ENCODE data around the gene ELP6.
"Not testable (repeated sequence)": the region's sequence is repeated elsewhere in the genome, so short reads cannot be mapped to it uniquely, and the experiment has no call there.

ELP6 gene

DNA sequence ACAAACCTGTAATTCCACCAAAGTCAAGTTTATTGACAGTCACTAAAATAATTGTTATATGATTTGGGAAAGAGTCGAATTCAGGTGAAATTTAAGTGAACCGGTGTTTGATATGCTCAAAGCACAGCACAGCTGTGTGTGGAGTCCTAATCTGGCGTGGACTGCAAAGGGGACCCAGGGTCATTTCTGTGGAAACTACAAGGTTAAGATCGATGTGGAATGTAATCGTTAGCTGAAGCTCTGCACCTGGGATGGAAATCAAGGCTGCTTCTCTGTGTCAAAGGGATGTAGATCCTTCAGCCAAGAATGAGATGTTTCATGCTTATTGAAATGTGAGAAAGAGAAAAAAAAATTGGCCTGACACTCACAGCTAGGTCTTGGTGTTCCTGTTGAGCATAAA, 1.6 kb upstream of the ELP6 start:
- H3K27ac ChIP-seq = no peak overlapping the region
- no peak for DNase-seq (ENCODE audit: low read depth, low spot score)

DNA sequence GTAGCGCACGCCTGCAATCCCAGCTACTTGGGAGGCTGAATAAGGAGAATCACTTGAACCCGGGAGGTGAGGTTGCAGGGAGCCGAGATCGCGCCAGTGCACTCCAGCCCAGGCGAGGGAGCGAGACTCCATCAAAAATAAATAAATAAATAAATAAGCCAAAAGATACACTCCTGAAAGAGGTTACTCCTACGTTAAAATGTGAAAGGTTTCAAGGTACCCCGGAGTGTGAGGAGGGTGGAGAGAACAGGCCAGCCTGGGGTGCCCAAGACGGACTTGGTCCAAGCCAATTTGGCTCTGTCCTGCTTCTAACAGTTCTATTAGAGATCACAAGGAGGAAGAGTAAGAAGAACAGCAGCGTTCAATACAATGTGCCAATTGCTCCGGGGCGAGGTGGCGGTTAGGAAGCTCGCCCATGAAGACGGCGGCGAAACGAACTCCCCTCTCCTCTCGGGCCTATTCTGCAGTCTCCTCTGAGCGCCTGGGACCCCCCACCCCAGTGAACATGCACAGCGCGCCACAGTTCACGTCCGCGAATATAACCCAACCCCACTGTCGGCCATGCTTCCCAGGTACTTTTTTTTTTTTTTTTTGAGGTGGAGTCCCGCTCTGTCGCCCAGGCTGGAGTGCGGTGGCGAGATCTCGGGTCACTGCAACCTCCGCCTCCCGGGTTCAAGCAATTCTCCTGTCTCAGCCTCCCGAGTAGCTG, 942 bp downstream of the ELP6 start:
- no peak for DNase-seq (ENCODE audit: low read depth, low spot score)
- peak overlapping the region; percentile 96 for H3K27ac ChIP-seq

DNA sequence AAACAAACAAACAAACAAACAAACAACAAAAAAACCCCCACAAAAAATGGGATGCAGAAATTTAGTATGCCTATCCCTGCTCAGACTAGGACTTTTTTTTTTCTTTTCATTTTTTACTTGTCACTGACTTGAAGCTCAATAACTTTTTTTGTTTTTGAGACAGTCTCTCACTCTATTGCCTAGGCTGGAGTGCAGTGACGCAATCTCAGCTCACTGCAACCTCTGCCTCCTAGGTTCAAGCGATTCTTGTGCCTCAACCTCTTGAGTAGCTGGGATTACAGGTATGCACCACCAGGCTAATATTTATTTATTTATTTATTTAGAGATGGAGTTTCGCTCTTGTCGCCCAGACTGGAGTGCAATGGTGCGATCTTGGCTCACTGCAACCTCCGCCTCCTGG, 8.2 kb downstream of the ELP6 start:
- not testable (repeated sequence) for DNase-seq (ENCODE audit: low read depth, low spot score); H3K27ac ChIP-seq

DNA sequence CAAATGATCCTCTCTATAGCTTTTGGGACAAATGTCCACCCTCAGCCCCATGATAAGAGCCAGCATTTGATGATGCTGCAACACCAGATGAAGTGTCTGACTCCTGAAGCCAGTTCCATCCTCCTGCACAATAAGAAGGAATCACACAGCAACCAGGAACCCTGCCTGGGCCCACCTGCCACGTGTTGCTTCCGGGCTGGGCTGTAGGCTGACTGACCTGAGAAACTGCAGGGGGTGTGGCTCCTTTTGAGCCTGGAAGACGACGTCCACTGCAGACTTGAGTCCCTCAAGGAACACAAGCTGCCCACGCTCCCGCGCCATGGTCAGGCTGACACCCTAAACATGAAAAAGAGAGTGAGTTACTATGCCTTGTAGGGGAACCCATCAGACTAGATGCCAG, 9.4 kb downstream of the ELP6 start:
- DNase-seq (ENCODE audit: low read depth, low spot score) = no peak
- H3K27ac ChIP-seq = no peak overlapping the region

DNA sequence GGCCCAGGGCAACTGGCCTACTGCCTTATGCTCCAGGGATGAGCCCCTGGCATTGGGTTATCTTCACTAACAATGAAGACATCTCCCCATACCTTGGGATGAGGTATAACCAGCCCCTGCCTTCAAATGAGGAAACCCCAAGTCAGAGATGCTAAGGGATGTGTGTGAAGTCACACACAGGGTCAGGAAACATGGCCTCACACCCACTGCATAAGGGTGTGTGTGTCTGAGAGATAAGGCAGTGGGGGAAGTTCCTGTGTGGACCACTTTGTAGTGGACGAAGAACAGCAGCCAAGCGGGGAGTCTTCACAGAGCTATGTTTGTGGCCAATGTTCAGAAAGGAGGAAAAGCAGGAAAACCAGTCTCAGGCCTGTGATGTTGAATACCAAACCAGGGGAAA, 10.5 kb downstream of the ELP6 start:
- H3K27ac ChIP-seq = no peak overlapping the region

DNA sequence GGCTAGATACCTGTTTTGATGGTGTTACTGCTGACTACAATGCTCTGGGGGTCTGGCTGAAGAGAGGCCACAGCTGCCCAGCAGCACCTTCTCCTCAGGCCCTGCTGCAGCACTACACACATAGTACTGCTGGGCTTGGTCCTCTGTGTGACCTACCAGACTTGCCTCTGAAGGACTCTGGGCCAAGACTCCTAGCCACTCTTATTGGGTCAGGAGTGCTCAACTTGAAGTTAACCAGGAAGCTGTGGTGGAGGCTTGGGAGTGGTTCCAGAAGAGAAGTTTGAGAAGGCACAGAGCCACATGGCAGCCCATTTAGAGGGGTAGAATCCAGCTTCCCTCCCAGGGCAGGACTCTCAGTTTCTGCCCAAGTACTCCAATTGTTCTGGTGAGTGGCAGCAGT, 16.6 kb downstream of the ELP6 start:
- H3K27ac ChIP-seq = no peak overlapping the region
- no peak for DNase-seq (ENCODE audit: low read depth, low spot score)

More for the DNA sequence above, 10.5 kb downstream of the ELP6 start:
- DNase-seq (ENCODE audit: low read depth, low spot score) = no peak

DNA sequence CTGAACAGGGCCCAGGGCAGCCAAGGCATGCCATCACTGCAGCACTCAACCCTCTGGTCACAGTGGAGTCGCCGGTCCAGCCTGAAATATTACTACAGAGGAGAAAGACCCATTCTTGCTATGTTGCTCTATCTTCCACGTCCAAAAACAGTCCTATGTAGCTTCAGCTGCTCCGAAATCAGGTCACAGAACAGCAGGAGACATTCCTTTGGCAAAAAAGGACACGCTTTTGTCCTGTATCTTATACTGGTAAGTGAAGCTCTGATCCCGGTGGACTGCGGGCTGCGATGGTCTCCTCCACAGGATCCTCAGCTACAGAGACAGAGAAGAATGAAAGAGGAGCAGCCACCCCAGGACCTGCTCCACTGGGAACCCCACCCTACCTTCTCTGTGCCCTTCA, 17.6 kb downstream of the ELP6 start:
- no peak for DNase-seq (ENCODE audit: low read depth, low spot score)
- H3K27ac ChIP-seq = no peak overlapping the region

DNA sequence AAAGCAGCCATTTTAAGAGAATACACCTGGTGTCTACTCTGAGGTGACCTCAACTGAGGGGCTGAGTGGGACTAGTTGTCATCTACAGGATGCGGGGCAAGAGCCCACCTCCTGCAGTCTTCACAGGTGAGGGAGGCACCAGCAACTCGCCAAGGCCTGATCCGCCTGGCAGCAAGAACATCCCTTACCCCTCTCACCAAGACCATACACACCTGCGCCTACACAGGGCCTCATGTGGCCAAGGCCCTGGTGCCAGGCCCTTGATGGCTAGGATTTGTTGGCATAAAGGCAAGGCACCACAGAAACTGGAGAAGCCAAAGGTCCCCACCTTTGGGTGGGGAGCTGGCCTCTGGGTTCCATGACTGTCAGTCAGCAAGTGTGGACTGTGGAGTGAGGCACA, 18.4 kb downstream of the ELP6 start:
- H3K27ac ChIP-seq = no peak overlapping the region
- DNase-seq (ENCODE audit: low read depth, low spot score) = no peak

DNA sequence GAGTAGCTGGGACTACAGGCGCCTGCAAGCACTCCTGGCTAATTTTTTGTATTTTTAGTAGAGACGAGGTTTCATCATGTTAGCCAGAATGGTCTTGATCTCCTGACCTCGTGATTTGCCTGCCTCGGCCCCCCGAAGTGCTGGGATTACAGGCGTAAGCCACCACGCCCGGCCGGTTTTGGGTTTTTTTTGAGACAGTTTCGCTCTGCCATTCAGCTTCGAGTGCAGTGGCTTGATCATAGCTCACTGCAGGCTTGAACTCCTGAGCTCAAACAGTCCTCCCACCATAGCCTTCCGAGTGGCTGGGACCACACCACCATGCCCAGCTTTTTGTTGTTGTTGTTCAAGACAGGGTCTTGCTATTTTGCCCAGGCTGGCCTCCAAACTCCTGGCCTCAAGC, 21.7 kb downstream of the ELP6 start:
- no peak overlapping the region for H3K27ac ChIP-seq
- no peak for DNase-seq (ENCODE audit: low read depth, low spot score)

DNA sequence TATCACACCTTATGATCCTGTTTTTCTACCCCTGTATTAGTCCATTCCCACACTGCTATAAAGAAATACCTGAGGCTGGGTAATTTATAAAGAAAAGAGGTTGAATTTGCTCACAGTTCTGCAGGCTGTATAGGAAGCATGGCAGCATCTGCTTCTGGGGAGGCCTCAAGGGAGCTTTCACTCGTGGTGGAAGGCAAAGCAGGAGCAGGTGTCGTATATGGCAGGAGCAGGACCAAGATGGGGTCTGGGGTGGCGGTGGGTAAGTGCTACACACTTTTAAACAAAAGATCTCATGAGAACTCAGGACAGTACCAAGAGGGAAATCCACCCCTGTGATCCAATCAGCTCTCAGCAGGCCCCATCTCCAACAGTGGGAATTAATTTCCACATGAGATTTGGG, 22.3 kb downstream of the ELP6 start:
- no peak overlapping the region for H3K27ac ChIP-seq
- DNase-seq (ENCODE audit: low read depth, low spot score) = no peak

DNA sequence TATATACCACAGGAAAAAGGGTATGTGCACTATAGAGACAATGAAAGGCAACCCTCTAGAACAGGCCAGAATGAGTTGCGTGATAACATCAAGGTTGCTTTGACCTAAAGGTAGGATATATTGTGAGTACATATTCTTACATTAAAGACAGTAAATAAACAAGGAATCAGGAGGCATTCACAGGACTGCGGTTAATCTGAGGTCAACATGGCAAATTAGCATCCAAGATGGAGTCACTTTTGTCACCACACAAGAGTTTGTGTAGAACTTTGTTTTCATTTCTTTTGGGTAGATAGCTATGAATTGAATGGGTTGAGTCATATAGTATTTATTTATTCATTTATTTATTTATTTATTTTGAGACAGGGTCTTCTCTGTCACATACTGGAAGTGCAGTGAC, 26.2 kb downstream of the ELP6 start:
- no peak overlapping the region for H3K27ac ChIP-seq
- DNase-seq (ENCODE audit: low read depth, low spot score) = no peak

DNA sequence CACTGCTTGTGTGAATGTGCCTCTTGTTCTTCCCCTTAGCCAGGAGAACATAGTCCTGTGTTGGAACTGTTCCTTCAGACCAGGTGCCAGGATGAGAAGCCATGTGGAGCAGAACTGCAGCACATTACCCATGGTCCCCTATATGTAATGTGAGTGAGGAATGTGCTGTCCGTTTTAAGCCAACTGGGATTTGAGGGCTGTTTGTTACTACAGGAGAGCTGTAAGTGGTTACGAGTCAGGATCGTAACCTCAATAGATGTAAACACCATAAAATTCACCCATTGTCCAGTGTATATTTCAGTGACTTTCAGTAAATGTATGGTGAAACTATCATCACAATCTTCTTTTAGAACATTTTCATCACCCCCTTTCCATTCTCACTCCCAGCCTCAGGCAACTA, 27.7 kb downstream of the ELP6 start:
- no peak for DNase-seq (ENCODE audit: low read depth, low spot score)
- H3K27ac ChIP-seq = no peak overlapping the region

DNA sequence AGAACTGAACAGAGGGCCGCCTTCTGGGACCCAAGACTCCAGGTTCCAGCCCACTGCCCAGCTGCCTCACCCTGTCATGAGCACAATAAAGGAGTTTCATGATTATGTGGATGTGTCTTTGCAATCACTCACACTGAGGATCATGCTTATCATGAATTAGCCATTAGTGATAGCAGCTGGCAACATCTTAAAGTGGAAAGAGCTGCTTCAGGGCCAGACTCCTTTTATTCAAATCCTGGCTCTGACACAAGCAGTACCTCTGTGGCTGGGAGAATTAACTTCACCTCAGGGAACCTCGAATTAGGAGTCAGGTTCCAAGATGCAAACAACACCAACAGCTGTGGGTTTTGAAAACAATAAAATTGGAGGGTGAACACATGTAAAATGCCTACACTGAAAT, 31.1 kb downstream of the ELP6 start:
- H3K27ac ChIP-seq = no peak overlapping the region
- DNase-seq (ENCODE audit: low read depth, low spot score) = no peak

DNA sequence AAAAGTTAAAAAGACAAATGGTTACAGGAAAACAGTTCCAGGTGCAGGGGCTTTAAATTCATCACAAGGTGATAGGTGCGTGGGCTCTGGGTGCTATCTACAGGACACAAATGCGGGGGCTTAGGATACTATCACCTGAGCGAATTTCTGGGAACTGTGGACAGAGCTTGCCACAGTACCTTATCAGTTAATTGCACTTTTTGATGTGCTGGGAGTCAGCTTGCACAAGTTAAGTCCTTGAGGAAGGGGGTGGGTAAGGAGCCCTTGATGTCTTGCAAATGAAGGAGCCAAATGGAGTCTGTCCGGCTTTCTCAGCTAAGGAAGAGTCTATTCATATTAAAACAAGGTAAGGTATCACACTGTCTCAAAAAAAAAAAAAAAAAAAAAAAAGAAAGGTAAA, 31.7 kb downstream of the ELP6 start:
- not testable (repeated sequence) for H3K27ac ChIP-seq; DNase-seq (ENCODE audit: low read depth, low spot score)

DNA sequence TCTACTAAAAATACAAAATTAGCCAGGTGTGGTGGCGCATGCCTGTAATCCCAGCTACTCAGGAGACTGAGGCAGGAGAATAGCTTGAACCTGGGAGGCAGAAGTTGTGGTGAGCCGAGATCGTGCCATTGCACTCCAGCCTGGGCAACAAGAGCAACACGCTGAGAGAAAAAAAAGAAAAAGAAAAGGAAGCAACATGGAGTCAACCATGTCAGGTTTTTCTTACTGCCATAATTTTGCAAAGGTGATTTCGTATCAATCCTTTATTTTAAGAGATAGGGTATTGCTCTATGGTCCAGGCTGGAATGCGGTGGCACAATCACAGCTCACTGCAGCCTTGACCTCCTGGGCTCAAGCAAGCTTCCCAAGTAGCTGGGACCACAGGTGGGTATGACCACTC, 33.2 kb downstream of the ELP6 start:
- not testable (repeated sequence) for H3K27ac ChIP-seq; DNase-seq (ENCODE audit: low read depth, low spot score)

DNA sequence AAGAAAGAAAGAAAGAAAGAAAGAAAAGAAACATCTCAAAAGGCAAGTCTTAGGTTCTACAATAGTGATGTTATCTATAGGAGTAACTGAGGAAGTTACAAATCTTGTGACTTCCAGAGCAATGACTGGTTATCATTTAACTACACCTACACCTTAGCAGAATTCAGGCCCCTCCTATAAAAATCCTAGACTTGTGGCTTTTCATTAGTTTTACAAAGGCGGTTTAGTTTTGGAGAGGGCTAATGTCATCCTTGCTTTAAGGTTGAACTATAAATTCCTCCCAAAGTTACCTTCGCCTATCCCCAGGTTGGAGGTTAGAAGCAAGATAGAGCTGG, 33.7 kb downstream of the ELP6 start:
- H3K27ac ChIP-seq = no peak overlapping the region
- DNase-seq (ENCODE audit: low read depth, low spot score) = no peak

DNA sequence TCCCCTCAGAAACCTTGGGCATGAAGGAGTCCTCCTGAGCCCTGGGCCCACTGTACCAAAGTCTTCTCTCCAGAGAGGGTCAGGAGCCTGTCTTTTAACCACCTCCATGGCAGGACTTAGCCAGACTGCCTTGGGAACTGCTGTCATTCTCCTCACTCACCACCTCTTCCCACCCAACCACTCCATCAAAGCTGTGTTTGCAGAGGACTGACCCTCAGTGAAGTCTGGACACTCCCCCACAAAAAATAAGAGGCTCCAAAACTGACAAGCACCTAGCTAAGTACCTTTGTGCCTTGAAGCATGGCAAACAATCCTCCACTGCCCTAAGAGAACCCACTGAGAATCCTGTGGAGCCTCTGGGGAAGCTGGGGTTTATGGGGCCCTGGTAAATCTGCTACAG, 35.5 kb downstream of the ELP6 start:
- no peak overlapping the region for H3K27ac ChIP-seq
- no peak for DNase-seq (ENCODE audit: low read depth, low spot score)

DNA sequence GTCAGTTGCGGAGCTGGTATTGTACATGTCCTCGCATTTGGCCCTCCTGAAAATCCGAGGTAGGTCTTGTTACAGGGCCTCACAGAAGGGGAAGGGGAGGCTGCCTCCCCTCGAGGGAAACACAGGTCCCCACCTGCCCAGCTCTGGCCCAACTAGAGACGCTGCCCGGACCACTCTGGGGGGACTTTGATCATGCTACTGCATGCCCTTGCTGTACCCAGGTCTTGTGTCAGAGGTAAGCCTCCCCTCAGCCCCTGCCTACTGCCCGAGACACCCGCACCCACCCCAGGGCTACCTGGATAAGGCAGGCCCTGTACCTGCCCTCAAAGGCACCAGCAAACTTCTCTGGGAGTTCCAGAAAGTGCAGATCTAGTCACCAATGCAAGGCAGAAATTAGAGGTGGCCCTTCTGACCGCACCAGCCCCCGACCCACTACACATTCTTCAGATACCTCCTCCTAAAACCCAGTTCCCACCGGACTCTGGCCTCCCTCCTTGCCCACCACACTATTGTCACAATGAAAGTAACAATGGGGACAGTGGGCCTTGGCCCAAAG, 36.8 kb downstream of the ELP6 start:
- no peak for DNase-seq (ENCODE audit: low read depth, low spot score)
- H3K27ac ChIP-seq = no peak overlapping the region

DNA sequence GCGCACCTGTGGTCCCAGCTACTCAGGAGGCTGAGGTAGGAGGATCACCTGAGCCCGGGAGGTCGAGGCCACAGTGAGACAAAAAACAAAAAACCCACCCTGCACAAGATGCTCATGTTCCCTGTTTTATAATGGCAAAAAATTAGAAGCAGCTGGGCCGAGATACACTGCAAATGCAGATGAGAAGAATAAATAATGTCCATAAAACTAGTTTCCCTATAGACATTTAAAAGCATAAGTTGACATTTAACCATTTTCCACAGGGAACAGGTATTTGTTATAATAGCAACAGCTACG, 37.2 kb downstream of the ELP6 start:
- H3K27ac ChIP-seq = peak overlapping the region; percentile 57
- no peak for DNase-seq (ENCODE audit: low read depth, low spot score)

DNA sequence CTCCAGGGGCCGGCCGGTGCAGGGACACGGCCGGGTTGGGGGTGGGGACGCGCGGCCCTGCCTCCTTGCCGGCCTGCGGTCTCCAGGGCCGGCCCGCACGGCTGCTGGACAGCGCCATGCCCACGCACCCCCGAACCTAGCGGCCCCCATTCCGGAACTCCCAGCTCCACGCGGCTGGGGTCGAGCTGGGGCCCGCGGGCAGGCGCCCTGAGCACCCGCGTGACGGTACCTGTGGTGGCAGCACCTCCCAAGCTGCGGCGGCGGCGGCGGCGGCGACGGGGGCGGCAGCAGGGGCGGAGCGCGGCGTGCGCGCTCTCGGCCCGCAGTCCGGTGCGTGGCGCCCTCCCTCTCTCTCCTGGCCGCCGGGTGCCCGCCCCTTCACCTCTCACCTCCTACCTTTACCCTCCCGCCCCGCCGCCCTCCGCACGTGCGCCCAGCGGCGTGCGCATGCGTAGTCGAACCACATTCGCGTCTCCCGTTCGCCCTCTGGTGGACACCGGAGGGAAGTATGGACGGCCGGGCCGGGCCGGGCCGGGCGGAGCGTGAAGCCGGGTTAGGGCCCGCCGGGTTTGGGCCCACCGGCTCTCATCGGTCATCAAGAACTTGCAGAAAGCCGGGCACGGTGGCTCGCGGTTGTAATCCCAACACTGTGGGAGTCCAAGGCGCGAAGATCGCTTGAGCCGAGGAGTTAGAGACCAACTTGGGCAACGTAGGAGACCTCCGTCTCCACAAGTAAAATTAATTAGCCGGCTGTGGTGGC, 37.8 kb downstream of the ELP6 start, which contains the start of gene SCAP:
SCAP (minus strand) TSS at position 372 of the 760 bp plus-strand sequence. CDS start 32,948 bp downstream, outside the sequence.
- H3K27ac ChIP-seq = peak within 1 kb of the TSS; percentile 57
- no peak for DNase-seq (ENCODE audit: low read depth, low spot score)

DNA sequence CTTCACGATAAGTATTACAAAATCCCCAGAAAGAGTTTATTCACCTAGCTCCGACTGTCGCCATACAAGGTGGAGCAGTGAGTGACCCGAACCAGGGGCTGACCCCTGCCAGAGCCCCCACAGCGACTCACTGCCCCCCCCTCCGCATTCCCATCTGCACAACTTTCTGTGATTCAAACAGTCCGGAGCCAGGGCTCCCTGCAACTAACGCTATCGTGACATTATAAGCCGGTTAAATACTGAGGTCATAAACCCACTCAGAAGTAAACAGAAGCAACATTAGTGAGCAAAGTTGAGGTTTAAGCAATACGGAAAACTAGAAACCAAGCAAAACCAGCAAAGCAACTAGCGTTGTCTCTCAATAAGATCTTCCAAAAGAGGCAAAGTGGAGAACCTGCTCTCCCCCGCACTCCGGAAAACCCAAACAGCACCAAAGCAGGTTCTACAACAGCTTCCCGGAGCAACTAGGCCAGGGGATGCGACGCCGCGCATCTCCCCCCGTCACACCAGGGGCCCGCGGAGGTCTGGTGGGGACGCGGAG, 38.4 kb downstream of the ELP6 start:
- no peak for DNase-seq (ENCODE audit: low read depth, low spot score)
- peak overlapping the region; percentile 57 for H3K27ac ChIP-seq

DNA sequence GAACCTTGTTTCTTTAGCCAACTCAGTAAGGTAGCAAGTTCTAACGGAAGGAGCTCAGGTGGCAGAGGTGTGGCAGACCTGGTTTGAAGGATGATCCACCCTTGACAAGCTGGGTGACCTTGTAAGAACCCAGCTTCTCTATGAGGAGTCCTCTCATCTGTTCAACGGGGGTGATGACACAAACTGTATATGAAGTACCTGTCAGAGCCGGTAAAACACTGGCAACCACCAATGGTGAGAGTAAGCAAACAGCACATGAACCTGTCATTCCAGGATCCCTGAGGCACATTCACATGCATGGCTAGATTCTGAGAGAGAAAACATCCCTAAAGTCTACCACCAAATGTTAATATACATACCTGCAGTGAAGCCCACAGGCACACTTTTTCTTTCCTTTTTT, 40.1 kb downstream of the ELP6 start:
- no peak overlapping the region for H3K27ac ChIP-seq
- no peak for DNase-seq (ENCODE audit: low read depth, low spot score)
